Uterus (tissue), 4 donors: ENCODE results near the gene PARP14. TPM values are rescaled to one million over a fixed set of nuclear protein-coding genes. Genes with fewer than 3 reads are reported as not detected.
"Not testable (repeated sequence)": the region's sequence is repeated elsewhere in the genome, so short reads cannot be mapped to it uniquely, and the experiment has no call there.

ENCODE experiments used
- DNase-seq, 2 donors: peaks; one replicate each; pipeline ENCODE4 v3.0.0-alpha.2; 2019 to 2020
- H3K27ac ChIP-seq, 2 donors: fragments of 200-600 bp; sonication (generic); 1 replicate in 1 of 2; 2 replicates in 1 of 2; pipeline ENCODE4 v1.5.1; 2016 to 2018
- H3K27me3 ChIP-seq, 2 donors: fragments of 200-600 bp; sonication (generic); one replicate each; pipeline ENCODE4 v1.5.1; 2018 to 2019; ENCODE audit warnings: control low read depth in 1 of 2
- H3K36me3 ChIP-seq, 2 donors: fragments of 200-600 bp; sonication (generic); one replicate each; pipeline ENCODE4 v1.5.1; 2019; ENCODE audit warnings: control low read depth in 1 of 2
- H3K4me1 ChIP-seq, 2 donors: fragments of 200-600 bp; sonication (generic); one replicate each; pipeline ENCODE4 v1.5.1; 2018 to 2019; ENCODE audit warnings: control low read depth in 1 of 2
- H3K4me3 ChIP-seq, 2 donors: fragments of 200-600 bp; sonication (generic); 1 replicate in 1 of 2; 2 replicates in 1 of 2; pipeline ENCODE4 v1.5.1; 2018 to 2019; ENCODE audit warnings: mild to moderate bottlenecking in 1 of 2
- H3K9me3 ChIP-seq, 2 donors: fragments of 200-600 bp; sonication (generic); one replicate each; pipeline ENCODE4 v1.5.1; 2019; ENCODE audit warnings: control low read depth in 1 of 2
- CTCF ChIP-seq, 4 experiments: fragments of 200-600 bp in 2 of 4; fragments of 450-650 bp in 2 of 4; sonication (generic) in 2 of 4; IDR thresholded peaks; one replicate each; pipeline ENCODE4 v1.5.1; 2016 to 2019; ENCODE audit warnings: antibody characterized with exemption in 4 of 4, mild to moderate bottlenecking in 2 of 4, moderate library complexity in 1 of 4
- POLR2A ChIP-seq, 2 donors: fragments of 450-650 bp; IDR thresholded peaks; one replicate each; pipeline ENCODE4 v1.6.1; 2016; ENCODE audit warnings: antibody characterized with exemption in 2 of 2, mild to moderate bottlenecking in 1 of 2, moderate library complexity in 1 of 2
- intact Hi-C: fragments of 100-400 bp; cut with DNase I; formaldehyde crosslinking; loops from one replicate; pipeline ENCODE4 v1.15.1; 2023; ENCODE audit warnings: low total_unique reads
- total RNA-seq, 4 donors: library from RNA; depleted of rRNA in 3 of 4; stranded (reverse); fragments of >200 nt in 3 of 4; gene quantifications; one replicate each; pipeline versions ENCODE4 v1.1.0 to v1.2.4, GENCODE V29; 2014 to 2023
- donor health status: DM: yes; HTN: yes; CAD: no.

The PARP14 gene
- total RNA-seq, 4 donors from 2014 or later: 32.0 to 62.2 (median 50.2) TPM

- Histone ChIP-seq H3K36me3 (no peaks in the 10 kb centered on the region), H3K4me3 (no peak overlapping the region), H3K9me3 (no peaks in the 10 kb centered on the region), H3K4me1 (no peaks in the 10 kb centered on the region), H3K27ac (no peak overlapping the region), H3K27me3 (no peaks in the 10 kb centered on the region)
- DNase-seq: no peak
- TF ChIP-seq POLR2A (IDR thresholded peaks at IDR 0.05) (no peak), CTCF (IDR thresholded peaks at IDR 0.05) (no peak)
- intact Hi-C loops: no loop called here
Observed at GRCh38 chr3:122694966-122695365, 14.3 kb downstream of the PARP14 start.

DNA sequence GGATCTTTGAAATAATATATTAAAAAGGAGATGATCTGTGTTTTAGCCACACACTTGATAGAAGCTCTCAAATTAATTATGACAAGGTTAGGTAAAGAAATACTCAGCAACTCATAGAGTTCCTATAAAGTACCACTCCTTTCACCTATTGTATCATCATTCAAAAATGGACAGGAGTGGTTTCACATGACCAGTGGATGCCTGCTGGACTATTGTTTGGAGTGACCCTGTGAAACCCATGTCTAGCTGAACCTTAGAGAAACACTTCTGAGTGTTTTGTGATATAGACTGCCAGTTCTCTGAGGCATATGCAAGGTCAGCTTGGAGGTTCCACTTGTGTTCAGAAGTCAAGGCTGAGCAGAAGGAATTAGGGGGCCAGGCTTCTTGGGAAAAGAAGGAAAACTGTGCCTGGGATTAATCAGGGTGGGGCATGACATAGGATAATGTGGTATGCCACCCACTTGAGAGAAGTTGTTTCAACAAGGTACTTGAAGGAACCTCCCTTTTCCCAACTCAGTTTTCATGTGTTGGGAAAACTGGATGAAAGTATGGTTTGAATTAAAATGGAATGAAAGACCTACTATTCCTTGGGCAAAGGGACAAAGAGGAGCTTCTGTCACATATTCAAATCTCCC lies 15.4 kb downstream of the PARP14 start:
- no peak overlapping the region for H3K4me3 ChIP-seq
- H3K27ac ChIP-seq: no peak overlapping the region
- TF ChIP-seq CTCF (IDR thresholded peaks at IDR 0.05): no peak
- no peak for TF ChIP-seq POLR2A (IDR thresholded peaks at IDR 0.05)
- H3K36me3 ChIP-seq: no peaks in the 10 kb centered on the region
- H3K4me1 ChIP-seq: no peaks in the 10 kb centered on the region
- no peaks in the 10 kb centered on the region for H3K27me3 ChIP-seq
- no peaks in the 10 kb centered on the region for H3K9me3 ChIP-seq
- no peak for DNase-seq
- intact Hi-C loops: no loop called here

GRCh38 chr3:122697952-122698620 lies 17.4 kb downstream of the PARP14 start:
- TF ChIP-seq POLR2A (IDR thresholded peaks at IDR 0.05): no peak
- no peak for TF ChIP-seq CTCF (IDR thresholded peaks at IDR 0.05)
- intact Hi-C loops: no loop called here
- no peaks in the 10 kb centered on the region for H3K4me1 ChIP-seq
- no peaks in the 10 kb centered on the region for H3K9me3 ChIP-seq
- H3K4me3 ChIP-seq: no peak overlapping the region
- H3K27ac ChIP-seq: no peak overlapping the region
- no peaks in the 10 kb centered on the region for H3K27me3 ChIP-seq
- DNase-seq: no peak
- H3K36me3 ChIP-seq: no peaks in the 10 kb centered on the region

DNA sequence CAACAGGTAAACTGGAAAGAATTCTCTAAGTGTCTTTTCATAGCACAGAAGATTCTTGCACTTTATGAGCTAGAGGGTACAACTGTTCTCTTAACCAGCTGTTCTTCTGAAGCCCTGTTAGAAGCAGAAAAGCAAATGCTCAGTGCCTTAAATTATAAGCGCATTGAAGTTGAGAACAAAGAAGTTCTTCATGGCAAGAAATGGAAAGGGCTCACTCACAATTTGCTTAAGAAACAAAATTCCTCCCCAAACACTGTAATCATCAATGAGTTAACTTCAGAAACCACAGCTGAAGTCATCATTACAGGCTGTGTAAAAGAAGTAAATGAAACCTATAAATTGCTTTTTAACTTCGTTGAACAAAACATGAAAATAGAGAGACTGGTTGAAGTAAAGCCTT lies 19.6 kb downstream of the PARP14 start:
- no peaks in the 10 kb centered on the region for H3K36me3 ChIP-seq
- no peaks in the 10 kb centered on the region for H3K4me1 ChIP-seq
- no peaks in the 10 kb centered on the region for H3K27me3 ChIP-seq
- H3K9me3 ChIP-seq: no peaks in the 10 kb centered on the region
- H3K4me3 ChIP-seq: no peak overlapping the region
- H3K27ac ChIP-seq: no peak overlapping the region
- TF ChIP-seq CTCF (IDR thresholded peaks at IDR 0.05) (no peak), POLR2A (IDR thresholded peaks at IDR 0.05) (no peak)
- intact Hi-C loops: no loop called here
- DNase-seq: no peak

DNA sequence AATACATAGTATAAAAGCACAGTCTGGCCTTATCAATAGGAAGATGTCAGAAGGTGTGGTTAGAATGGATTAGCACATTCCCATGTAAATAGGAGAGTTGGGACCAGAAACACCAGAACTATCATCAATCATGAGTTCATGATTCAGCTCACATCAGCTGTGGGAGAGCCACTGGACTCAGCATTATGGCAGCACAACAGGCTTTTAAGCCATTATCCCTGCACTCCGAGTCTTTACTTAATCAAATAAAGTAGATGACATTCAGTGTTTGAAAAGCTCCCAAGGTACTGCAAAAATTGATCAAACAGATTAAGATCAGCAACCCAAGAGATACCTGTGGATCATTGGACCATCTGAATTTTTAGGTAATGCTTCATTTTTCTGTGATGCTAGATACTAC lies 24.7 kb downstream of the PARP14 start:
- no peaks in the 10 kb centered on the region for H3K27me3 ChIP-seq
- no peak overlapping the region for H3K27ac ChIP-seq
- H3K4me3 ChIP-seq: no peak overlapping the region
- H3K9me3 ChIP-seq: no peaks in the 10 kb centered on the region
- no peak for DNase-seq
- TF ChIP-seq CTCF (IDR thresholded peaks at IDR 0.05) (no peak), POLR2A (IDR thresholded peaks at IDR 0.05) (no peak)
- no peaks in the 10 kb centered on the region for H3K4me1 ChIP-seq
- H3K36me3 ChIP-seq: no peaks in the 10 kb centered on the region
- intact Hi-C loops: no loop called here

- DNase-seq, intact Hi-C loops, H3K36me3 ChIP-seq, H3K4me3 ChIP-seq, H3K27me3 ChIP-seq, H3K27ac ChIP-seq, H3K9me3 ChIP-seq, H3K4me1 ChIP-seq: not testable (repeated sequence)
Observed at GRCh38 chr3:122710616-122711251, 30.1 kb downstream of the PARP14 start.
